GM21737 (cell line): ENCODE data around the gene LCE2B.
"Not testable (repeated sequence)": the region's sequence is repeated elsewhere in the genome, so short reads cannot be mapped to it uniquely, and the experiment has no call there.

ENCODE experiments used
- ATAC-seq: cut with Tn5 transposase; IDR thresholded peaks from one replicate; pipeline ENCODE4 v1.9.1; 2021; ENCODE audit warnings: mild to moderate bottlenecking, moderate library complexity; ENCODE audit not compliant: unreplicated experiment

LCE2B gene, protein sequence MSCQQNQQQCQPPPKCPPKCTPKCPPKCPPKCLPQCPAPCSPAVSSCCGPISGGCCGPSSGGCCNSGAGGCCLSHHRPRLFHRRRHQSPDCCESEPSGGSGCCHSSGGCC

GRCh38 chr1:152685823-152686222 lies at the start of gene LCE2B:
LCE2B (plus strand) TSS chr1:152686123; CDS start chr1:152686844, 721 bp downstream.
- not testable (repeated sequence) for ATAC-seq

DNA sequence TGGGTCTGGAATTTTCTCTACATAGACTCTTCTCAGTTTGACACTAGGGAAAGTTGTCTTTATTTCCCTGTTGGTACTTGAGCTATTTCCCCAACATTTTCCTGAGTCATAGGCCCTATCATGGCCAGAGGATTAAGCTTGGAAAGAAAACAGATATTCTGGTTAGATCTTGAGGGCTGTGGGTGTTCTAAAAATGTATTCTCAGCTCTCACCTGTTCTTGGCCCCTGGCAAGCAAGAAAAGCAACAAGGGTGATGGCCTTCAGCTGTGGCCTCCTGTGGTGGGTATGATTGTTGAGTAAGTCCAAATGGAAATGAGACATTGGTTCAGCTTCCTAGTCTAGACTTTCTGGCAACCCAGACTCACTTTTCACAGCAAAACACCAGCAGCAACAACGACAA lies 45.6 kb upstream of the LCE2B start:
- ATAC-seq: no peak

- no peak for ATAC-seq
Measured at GRCh38 chr1:152643945-152644344, 42.0 kb upstream of the LCE2B start.

DNA sequence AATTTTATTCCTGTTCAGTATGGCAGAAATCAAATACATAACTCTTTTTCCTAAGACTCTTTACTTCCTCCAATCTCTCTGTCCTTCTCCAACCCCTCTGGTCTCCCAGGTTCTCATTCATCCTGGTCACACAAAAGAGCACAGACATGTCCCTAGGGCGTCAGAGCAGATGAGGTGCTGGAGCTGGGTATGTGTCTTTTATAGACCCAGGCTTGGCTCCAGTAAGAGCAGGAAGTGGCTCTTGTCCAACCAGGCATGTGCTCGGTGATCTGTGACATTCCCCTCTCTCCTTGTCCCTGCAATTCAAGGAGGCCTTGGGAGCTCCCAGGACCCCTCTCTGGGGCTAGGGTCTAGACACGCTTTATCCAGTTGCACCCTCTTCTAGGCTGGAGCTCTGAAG lies 40.8 kb upstream of the LCE2B start:
- no peak for ATAC-seq

- ATAC-seq: no peak
Measured at GRCh38 chr1:152646656-152647055, 39.3 kb upstream of the LCE2B start.

GRCh38 chr1:152654110-152654509 lies 31.8 kb upstream of the LCE2B start:
- ATAC-seq: no peak

- ATAC-seq: no peak
Measured at GRCh38 chr1:152656459-152656858, 29.5 kb upstream of the LCE2B start.

GRCh38 chr1:152657677-152658076 lies 28.2 kb upstream of the LCE2B start:
- ATAC-seq: no peak

DNA sequence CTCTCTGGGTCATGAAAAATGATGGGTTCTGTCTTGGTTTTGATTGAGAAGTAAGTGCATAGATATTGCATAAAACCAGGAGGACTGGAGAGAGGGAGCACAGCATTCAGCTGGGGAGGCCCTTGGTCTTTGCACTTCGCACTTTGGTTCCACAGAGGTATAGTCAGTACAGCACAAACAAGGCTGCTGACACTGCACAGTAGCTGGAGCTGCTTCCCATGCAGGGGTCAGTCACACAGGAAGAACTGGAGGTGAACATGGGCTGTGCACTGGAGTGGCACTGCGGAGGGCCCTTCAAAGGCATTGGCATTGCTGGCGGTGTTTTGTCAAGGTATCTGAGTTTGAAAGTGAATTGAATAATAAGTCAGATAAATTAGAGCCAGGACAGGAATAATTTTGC lies 27.3 kb upstream of the LCE2B start:
- no peak for ATAC-seq

GRCh38 chr1:152663098-152663497 lies 22.8 kb upstream of the LCE2B start, which contains the start of gene LCE2D:
LCE2D (plus strand) TSS chr1:152663380; CDS start chr1:152664106, 726 bp downstream.
- no peak for ATAC-seq

GRCh38 chr1:152666171-152666570 lies 19.8 kb upstream of the LCE2B start:
- ATAC-seq: not testable (repeated sequence)

DNA sequence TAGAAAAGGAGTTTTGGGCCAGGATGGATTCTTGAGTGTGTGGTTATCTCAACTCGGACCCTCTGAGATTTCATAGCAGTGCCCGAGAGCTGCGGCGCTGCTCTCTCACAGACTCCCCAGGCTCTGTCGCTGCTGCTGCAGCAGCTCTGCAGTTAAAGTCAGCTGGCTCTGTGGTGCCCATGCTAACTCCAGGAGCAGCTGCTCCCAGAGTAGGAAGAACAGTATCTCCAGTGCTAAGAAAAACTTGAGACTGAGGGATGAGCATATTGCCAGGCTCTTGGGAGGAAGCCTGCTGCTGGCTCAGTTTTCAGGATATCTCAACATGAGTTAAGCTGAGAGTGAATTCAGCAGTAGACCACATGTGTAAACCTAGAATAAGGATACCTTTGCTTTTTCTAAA lies 18.3 kb upstream of the LCE2B start:
- ATAC-seq: no peak

DNA sequence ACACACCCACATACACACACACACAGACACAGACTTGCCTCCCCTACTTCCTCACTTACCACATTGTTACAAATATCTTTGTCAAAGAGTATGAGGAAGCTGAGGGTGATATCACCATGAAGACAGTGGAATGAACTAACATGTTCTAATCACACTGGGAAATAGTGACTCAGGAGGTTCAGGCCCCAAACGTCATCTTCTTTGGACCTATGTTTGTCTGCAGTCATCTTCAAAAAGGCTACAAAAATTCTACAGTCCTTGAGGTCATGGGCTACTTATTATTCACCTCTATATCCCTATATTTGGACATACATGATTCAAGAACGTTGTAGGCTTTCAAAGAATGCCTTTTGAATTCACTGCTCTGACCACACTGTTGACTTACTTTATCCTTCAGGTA lies 12.9 kb upstream of the LCE2B start:
- ATAC-seq: no peak

DNA sequence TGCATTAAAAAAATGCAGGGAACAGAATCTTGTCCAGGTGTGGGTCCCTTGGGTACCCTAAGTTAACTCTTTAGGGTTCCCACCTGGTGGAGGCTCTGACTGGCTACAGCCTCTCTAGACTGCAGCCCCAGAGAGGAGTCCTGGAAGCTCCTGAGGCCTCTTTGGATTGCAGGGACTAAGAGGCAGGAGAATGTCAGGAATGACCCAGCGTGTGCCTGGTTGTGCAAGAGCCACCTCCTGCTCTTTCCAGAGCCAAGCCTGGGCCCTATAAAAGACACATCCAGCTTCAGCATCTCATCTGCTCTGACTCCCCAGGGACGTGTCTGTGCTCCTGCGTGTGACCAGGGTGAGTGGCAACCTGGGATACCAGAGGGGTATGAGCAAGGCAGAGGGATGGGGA lies 10.9 kb upstream of the LCE2B start, which contains the start of gene LCE2C:
Gene LCE2C (plus strand): TSS at position 297 of the 400 bp plus-strand sequence. CDS start 737 bp downstream, outside the sequence.
- ATAC-seq: not testable (repeated sequence)

GRCh38 chr1:152679459-152679858 lies 6.5 kb upstream of the LCE2B start:
- ATAC-seq: no peak

- no peak for ATAC-seq
Measured at GRCh38 chr1:152681616-152682015, 4.3 kb upstream of the LCE2B start.

GRCh38 chr1:152683846-152684245 lies 2.1 kb upstream of the LCE2B start:
- ATAC-seq: no peak

DNA sequence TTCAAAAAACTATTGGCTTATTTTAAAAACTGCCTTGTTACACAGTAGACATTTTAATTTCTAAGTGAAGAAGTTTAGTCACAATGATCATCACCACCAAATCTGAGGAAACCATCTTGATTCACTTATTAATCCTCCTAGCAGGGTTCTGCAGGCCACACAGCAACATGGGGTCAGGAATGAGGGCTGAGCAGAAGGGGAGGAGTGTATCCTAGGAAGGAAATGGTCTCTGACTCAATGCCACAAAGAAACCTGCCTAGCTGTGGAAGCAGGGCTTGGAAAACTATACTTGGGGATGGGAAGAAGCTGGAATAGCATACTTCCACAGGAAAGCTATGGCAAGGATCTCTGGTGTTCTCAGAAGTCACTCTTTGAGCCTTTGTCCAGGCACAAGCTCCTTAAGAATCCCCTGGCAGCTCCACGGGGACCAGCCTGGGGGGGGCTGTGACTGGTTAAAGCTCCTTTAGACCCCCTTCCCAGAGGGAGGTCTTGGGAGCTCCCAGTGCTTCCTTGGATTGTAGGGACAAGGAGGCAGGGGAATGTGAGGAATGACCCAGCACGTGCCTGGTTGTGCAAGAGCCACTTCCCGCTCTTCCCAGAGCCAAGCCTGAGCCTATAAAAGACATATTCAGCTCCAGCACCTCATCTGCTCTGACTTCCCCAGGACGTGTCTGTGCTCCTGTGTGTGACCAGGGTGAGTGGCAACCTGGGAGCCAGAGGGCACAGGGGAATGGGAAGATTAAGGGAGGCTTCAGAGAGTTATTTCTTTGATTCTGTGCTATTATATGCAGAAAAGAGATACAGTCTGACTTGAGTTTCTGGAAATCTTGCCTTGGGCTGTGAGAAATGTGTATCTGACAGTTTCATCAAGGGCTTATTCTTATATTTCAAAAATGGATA lies 12.0 kb downstream of the LCE2B start, which contains the start of gene LCE2A:
Gene LCE2A (plus strand): TSS at position 645 of the 900 bp plus-strand sequence. CDS start 557 bp downstream, outside the sequence.
- ATAC-seq: no peak

DNA sequence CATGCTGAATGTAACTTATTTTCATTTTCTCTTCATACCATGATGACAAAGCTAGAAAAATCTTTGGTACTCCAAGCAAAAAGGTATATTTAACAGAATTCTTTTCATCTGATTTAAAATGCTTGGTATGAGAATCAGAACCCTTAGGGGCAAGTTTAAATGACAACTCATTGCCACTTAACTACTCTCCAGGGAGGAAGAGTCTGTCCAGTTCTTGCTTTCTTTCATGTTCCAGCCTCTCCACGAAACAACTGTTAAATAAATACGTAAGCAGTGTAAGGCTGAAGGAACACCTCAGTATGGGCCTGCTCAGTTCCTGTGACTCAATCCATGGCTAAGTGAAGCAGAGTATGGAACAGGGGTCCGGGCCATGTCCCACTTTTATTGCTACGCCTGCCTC lies 13.8 kb downstream of the LCE2B start:
- ATAC-seq: no peak

GRCh38 chr1:152707860-152708259 lies 21.9 kb downstream of the LCE2B start, which contains the start of gene LCE4A:
LCE4A (plus strand) TSS chr1:152708160; CDS start chr1:152709076, 916 bp downstream.
- ATAC-seq: no peak

DNA sequence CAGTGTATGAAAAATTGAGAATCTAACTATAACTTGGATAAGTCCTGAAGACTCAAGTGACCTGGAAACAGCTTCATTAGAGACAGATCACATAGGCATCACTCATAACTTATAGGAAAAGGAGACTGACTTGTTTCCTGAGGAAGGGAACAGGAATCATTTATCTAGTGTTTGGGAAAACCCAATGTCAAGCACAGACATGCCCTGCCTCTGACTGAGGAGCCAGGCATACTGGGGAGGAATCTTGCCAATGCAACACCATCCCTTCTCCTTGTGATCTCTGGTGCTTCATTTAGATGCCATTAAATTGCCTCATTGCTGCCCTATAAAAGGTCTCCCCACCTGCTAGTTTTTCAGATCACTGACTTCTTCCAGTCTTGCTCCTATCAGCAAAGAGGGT lies 32.3 kb downstream of the LCE2B start:
- ATAC-seq: no peak

- no peak for ATAC-seq
Measured at GRCh38 chr1:152725261-152725660, 39.3 kb downstream of the LCE2B start.
